Stomach (tissue), 9 donors: ENCODE results near the gene REG1B. TPM values are rescaled to one million over a fixed set of nuclear protein-coding genes. Genes with fewer than 3 reads are reported as not detected.

ENCODE experiments used
- DNase-seq, 2 donors: peaks; one replicate each; pipeline versions ENCODE4 v3.0.0 to v3.0.0-alpha.2; 2013 to 2019
- H3K27ac ChIP-seq, 5 donors: fragments of 200-600 bp in 4 of 5; sonication (generic) in 4 of 5; one replicate each; pipeline ENCODE4 v1.5.1; 2013 to 2019; ENCODE audit warnings: mild to moderate bottlenecking in 1 of 5, moderate library complexity in 1 of 5
- H3K27me3 ChIP-seq, 3 donors: fragments of 200-600 bp; sonication (generic); one replicate each; pipeline ENCODE4 v1.5.1; 2017 to 2019; ENCODE audit warnings: mixed run types in 1 of 3
- H3K36me3 ChIP-seq, 4 donors: fragments of 200-600 bp; sonication (generic); 1 replicate in 3 of 4; 2 replicates in 1 of 4; pipeline ENCODE4 v1.5.1; 2016 to 2019
- H3K4me1 ChIP-seq, 4 donors: fragments of 200-600 bp; sonication (generic); one replicate each; pipeline ENCODE4 v1.5.1; 2016 to 2019
- H3K4me3 ChIP-seq, 4 donors: fragments of 200-600 bp; sonication (generic) in 3 of 4; one replicate each; pipeline ENCODE4 v1.5.1; 2016 to 2019; ENCODE audit warnings: mild to moderate bottlenecking in 1 of 4
- H3K9me3 ChIP-seq, 4 donors: fragments of 200-600 bp; sonication (generic); one replicate each; pipeline ENCODE4 v1.5.1; 2016 to 2019
- EP300 ChIP-seq: sonication (generic); formaldehyde crosslinking; IDR thresholded peaks from one replicate; pipeline ENCODE4 v1.6.1; 2017; ENCODE audit warnings: antibody characterized with exemption
- POLR2A ChIP-seq, 4 donors: fragments of 450-650 bp; IDR thresholded peaks; one replicate each; pipeline ENCODE4 v1.6.1; 2016; ENCODE audit warnings: antibody characterized with exemption in 4 of 4, control low read depth in 2 of 4, mild to moderate bottlenecking in 1 of 4, moderate library complexity in 1 of 4
- POLR2AphosphoS5 ChIP-seq, 3 donors: sonication (generic); formaldehyde crosslinking; IDR thresholded peaks; one replicate each; pipeline ENCODE4 v1.6.1; 2016; ENCODE audit warnings: antibody characterized with exemption in 3 of 3
- WGBS, 5 donors: extraction: QIAGEN DNeasy Blood & Tissue Kit in 3 of 5; methylation state at CpG; one replicate each; pipeline versions ENCODE4 v1.1.5 to v1.1.7; 2013 to 2018; 5-methylcytosine and 5-hydroxymethylcytosine counted together
- intact Hi-C: fragments of 100-400 bp; cut with DNase I; formaldehyde crosslinking; loops from one replicate; pipeline ENCODE4 v1.15.1; 2023; ENCODE audit warnings: low total_unique reads
- polyA plus RNA-seq, 3 donors: library from polyadenylated mRNA; stranded (reverse); fragments of 200-250 nt; gene quantifications; one replicate each; pipeline ENCODE4 v1.2.3, GENCODE V29; 2013
- total RNA-seq, 5 donors: library from RNA; depleted of rRNA; stranded (reverse); fragments of >200 nt; gene quantifications; one replicate each; pipeline versions ENCODE4 v1.1.0 to v1.2.3, GENCODE V29; 2014 to 2016
- TF ChIP-seq, protein P1 (sequence below), 7 experiments: fragments of 450-650 bp in 4 of 7; fragments of 200-600 bp in 3 of 7; sonication (generic) in 3 of 7; IDR thresholded peaks; one replicate each; pipeline ENCODE4 v1.5.1; 2016 to 2019; ENCODE audit warnings: antibody characterized with exemption in 7 of 7, control low read depth in 2 of 7, mild to moderate bottlenecking in 1 of 7
- donor health status: healthy with polysubstance abuse.
- donor health status: Bipolar disorder and iron deficiency.
- donor health status: healthy.

REG1B gene
- total and polyA plus RNA-seq, 8 donors = 1.7 to 52.9 (median 6.2) TPM; not detected in 5

DNA sequence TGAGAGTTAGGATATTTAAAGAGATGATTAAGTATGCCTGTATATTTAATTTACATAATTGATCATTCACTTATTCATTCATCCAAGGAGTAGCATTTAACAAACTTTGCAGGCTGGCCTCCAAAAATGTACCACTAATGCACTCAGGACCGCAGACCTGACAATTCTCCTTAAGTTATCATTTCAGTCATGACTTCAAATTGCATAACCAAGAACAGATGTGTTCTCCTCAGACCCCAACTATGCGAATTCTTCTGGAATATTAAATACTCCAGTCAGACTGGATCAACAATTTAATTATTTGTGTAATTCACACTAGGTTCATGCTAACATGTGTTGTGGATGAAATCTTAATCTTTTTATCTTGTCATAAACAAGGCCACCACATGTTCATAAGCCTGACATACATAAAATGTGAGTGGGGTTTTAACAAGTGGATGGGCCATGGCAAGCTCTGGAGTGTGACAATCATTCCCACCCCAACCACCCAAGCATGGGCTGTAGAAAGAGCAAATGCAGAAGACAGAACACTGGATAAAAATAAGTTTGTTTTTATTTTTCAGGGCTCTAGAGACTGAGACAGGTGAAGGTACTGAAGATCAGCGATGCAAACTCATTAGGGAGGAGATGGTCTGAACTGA, 3.2 kb downstream of the REG1B start:
- Histone ChIP-seq H3K9me3 (no peaks in the 10 kb centered on the region), H3K27me3 (no peaks in the 10 kb centered on the region), H3K36me3 (no peaks in the 10 kb centered on the region), H3K4me1 (no peaks in the 10 kb centered on the region), H3K4me3 (no peak overlapping the region), H3K27ac (no peak overlapping the region)
- intact Hi-C loops = no loop called here
- DNase-seq = no peak
- 82 to 92% (median 83%) methylated on average over 3 of the region's 3 CpGs for WGBS, 5 donors
- TF ChIP-seq, protein P1, sequence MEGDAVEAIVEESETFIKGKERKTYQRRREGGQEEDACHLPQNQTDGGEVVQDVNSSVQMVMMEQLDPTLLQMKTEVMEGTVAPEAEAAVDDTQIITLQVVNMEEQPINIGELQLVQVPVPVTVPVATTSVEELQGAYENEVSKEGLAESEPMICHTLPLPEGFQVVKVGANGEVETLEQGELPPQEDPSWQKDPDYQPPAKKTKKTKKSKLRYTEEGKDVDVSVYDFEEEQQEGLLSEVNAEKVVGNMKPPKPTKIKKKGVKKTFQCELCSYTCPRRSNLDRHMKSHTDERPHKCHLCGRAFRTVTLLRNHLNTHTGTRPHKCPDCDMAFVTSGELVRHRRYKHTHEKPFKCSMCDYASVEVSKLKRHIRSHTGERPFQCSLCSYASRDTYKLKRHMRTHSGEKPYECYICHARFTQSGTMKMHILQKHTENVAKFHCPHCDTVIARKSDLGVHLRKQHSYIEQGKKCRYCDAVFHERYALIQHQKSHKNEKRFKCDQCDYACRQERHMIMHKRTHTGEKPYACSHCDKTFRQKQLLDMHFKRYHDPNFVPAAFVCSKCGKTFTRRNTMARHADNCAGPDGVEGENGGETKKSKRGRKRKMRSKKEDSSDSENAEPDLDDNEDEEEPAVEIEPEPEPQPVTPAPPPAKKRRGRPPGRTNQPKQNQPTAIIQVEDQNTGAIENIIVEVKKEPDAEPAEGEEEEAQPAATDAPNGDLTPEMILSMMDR (IDR thresholded peaks at IDR 0.05) = no peak
- no peak for TF ChIP-seq POLR2A (IDR thresholded peaks at IDR 0.05)

DNA sequence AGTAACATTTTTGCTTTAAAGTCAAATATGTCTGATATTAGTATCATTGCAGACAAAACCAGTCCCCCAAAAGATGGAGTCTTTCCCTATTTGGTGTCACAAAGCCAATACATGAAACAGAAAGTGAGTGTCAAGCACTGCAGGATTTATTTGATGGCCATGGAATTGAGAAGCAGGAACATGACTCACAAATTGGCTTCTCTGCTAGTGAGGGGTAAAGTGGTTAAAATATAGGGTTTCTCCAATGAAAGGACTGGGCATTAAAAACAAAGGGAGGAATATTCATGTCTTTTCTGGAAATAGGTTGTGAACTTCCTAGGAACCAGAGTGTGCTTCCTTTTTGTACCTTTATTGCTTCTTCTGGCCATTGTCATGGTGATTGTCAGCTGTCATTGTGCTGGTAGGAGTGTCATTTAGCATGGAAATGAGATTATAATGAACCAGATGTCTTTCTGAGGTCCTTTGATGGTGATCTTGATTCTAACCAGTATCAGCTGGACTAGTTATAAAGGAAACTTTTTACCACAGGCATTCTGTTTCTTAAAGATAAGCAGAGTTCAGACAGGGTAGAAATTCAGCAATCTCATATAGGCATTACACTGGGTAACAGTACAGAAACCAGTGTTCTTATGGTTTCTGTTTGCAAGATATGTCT, 4.1 kb downstream of the REG1B start:
- Histone ChIP-seq H3K27me3 (no peaks in the 10 kb centered on the region), H3K36me3 (no peaks in the 10 kb centered on the region), H3K27ac (no peak overlapping the region), H3K4me1 (no peaks in the 10 kb centered on the region), H3K9me3 (no peaks in the 10 kb centered on the region), H3K4me3 (no peak overlapping the region)
- intact Hi-C loops = no loop called here
- DNase-seq = no peak
- TF ChIP-seq POLR2A (IDR thresholded peaks at IDR 0.05) (no peak), EP300 (no peak), POLR2AphosphoS5 (IDR thresholded peaks at IDR 0.05) (no peak)
- TF ChIP-seq, protein P1 (IDR thresholded peaks at IDR 0.05) = no peak

- DNase-seq = no peak
- 87 to 99% (median 91%) methylated on average over 5 of the region's 5 CpGs for WGBS, 5 donors
- Histone ChIP-seq H3K27me3 (no peaks in the 10 kb centered on the region), H3K36me3 (no peaks in the 10 kb centered on the region), H3K4me3 (no peak overlapping the region), H3K27ac (no peak overlapping the region), H3K9me3 (no peaks in the 10 kb centered on the region), H3K4me1 (no peaks in the 10 kb centered on the region)
- intact Hi-C loops = no loop called here
- TF ChIP-seq POLR2AphosphoS5 (IDR thresholded peaks at IDR 0.05) (no peak), EP300 (no peak), POLR2A (IDR thresholded peaks at IDR 0.05) (no peak)
- TF ChIP-seq, protein P1 (IDR thresholded peaks at IDR 0.05) = no peak
These were observed 4.8 kb downstream of the REG1B start for GRCh38 chr2:79082987-79083386.

DNA sequence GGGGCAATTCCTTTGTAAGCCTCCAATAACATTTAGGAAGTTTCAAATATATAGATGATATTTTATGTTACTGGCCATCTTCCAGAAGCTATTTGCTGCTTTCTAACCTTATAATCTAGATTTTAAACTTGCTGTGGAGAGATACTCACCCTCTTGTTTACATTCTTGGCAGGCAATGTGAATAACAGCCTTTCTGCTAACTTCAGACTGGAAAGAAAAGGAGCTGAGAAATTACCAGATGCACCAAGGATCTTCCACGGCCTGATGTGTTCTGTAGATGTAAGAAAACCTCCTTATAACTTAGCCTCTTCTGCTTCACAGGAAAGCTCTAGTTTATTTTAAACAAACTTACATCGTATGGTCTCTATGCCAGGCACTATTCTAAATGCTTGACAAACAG, 16.7 kb downstream of the REG1B start:
- intact Hi-C loops = no loop called here
- Histone ChIP-seq H3K27ac (no peak overlapping the region), H3K27me3 (no peaks in the 10 kb centered on the region), H3K9me3 (no peaks in the 10 kb centered on the region), H3K4me1 (no peaks in the 10 kb centered on the region), H3K36me3 (no peaks in the 10 kb centered on the region), H3K4me3 (no peak overlapping the region)
- no peak for DNase-seq
- 35 to 78% (median 59%) methylated on average over 2 of the region's 2 CpGs for WGBS, 5 donors
- no peak for TF ChIP-seq POLR2A (IDR thresholded peaks at IDR 0.05)
- TF ChIP-seq, protein P1 (IDR thresholded peaks at IDR 0.05) = no peak
- TF ChIP-seq POLR2AphosphoS5 (IDR thresholded peaks at IDR 0.05) = no peak
- TF ChIP-seq EP300 = no peak
